LNCaP clone FGC (cell line): Measurements from ENCODE around the gene MOV10L1.

Source experiments
- DNase-seq: peaks from one replicate; pipeline ENCODE4 v3.0.0-alpha.2; 2011; ENCODE audit warnings: low read depth
- H3K4me3 ChIP-seq: 2 replicates; pipeline ENCODE4 v1.5.1; 2011; ENCODE audit warnings: mild to moderate bottlenecking, low read depth, low read length, control low read depth
- TF ChIP-seq, protein P1 (sequence below): IDR thresholded peaks from 2 replicates; pipeline ENCODE4 v1.5.1; 2012; ENCODE audit warnings: mild to moderate bottlenecking; ENCODE audit not compliant: control insufficient read depth, insufficient read depth; ENCODE audit errors: extremely low read depth

Gene MOV10L1

DNA sequence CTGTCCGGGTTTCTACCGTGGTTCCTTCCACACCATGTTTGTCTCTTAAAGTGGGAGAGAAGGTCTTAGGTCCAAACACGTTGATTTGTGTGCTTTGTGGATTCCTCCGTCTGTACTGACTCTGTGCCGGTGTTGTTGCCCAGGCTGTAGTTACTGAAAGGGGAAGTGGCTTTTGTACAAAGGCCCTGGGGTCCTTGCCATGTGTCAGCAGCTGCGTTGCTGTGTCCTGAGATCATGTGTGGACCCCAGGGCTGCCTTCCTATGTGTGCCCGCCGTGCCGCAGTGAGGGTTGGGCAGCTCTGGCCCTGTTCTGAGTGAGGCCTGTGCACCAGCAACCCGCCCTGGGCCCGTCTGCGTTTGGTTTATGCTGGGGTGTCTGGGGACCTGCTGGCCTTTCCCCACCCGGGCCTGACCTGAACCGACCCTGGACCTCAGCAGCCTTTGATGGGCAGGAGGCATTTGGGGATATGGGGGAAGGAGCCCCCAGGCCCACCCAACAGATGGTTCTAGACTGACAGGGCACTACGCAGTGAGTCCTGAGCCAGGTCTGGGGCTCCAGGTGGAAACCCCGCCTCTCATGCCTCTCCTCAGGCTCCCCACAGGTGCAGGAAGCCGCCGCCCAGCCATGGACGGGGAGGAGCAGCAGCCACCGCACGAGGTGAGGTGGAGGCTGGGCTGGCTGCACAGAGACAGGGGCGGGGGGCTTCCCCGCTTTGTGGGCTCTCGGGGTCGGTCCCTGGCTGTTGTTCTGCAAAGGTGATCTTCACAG is 102.8 kb downstream of the MOV10L1 start:
- TF ChIP-seq, protein P1, sequence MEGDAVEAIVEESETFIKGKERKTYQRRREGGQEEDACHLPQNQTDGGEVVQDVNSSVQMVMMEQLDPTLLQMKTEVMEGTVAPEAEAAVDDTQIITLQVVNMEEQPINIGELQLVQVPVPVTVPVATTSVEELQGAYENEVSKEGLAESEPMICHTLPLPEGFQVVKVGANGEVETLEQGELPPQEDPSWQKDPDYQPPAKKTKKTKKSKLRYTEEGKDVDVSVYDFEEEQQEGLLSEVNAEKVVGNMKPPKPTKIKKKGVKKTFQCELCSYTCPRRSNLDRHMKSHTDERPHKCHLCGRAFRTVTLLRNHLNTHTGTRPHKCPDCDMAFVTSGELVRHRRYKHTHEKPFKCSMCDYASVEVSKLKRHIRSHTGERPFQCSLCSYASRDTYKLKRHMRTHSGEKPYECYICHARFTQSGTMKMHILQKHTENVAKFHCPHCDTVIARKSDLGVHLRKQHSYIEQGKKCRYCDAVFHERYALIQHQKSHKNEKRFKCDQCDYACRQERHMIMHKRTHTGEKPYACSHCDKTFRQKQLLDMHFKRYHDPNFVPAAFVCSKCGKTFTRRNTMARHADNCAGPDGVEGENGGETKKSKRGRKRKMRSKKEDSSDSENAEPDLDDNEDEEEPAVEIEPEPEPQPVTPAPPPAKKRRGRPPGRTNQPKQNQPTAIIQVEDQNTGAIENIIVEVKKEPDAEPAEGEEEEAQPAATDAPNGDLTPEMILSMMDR: no peak
- DNase-seq: no peak
- H3K4me3 ChIP-seq: no peak overlapping the region

DNA sequence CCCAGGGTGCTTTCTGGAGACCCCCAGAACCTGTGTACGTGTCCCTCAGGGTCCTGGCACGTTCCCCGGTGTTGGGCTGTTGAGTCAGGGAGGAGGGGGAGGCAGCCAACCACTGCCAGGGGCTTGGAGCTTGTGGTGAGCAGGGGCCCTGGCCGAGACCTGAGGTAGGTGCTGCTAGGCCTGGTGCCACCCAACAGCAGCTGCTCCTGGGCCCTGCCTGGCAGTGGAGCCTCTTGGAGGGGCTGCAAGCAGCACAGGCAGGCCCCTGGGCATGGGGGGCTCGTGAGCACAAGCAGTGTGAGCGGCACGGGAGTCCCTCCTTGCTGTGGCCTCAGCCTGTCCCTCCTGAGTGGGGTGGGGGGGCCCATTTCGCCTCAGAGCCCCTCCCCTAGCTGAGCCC is 103.8 kb downstream of the MOV10L1 start:
- TF ChIP-seq, protein P1: no peak
- H3K4me3 ChIP-seq: no peak overlapping the region
- no peak for DNase-seq

DNA sequence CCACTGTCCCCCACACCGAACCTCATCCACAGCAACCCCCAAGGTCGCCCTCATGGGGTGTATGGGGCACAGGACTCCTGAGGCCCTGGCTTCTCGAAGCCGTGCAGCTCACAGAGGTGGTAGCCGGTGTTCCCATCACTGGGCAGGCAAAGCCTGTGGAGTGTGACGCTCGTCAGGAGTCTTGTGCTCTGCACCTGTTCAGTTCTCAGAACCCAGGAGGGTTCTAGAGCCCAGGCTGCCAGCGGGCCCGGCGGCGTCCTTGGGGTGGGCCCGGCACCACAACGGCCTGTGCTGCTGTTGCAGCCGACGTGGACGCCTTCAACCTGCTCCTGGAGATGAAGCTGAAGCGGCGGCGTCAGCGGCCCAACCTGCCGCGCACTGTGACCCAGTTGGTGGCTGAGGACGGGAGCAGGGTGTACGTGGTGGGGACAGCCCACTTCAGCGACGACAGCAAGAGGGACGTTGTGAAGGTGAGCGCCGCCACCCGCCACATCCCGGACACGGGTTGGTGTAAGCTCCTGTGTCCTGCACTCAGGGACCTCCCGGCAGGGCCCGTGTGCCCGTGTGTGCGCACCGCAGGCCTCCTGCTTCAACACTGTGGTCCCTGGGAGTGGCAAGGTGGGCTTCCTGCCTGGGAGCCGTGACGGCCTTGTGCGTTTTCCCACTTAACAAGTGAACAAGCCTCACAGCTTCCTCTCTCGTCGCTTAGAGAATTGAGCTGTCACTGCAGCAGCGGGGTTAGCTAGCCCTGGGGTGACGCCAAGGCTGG is 104.4 kb downstream of the MOV10L1 start:
- TF ChIP-seq, protein P1: no peak
- no peak for DNase-seq
- H3K4me3 ChIP-seq: no peak overlapping the region

DNA sequence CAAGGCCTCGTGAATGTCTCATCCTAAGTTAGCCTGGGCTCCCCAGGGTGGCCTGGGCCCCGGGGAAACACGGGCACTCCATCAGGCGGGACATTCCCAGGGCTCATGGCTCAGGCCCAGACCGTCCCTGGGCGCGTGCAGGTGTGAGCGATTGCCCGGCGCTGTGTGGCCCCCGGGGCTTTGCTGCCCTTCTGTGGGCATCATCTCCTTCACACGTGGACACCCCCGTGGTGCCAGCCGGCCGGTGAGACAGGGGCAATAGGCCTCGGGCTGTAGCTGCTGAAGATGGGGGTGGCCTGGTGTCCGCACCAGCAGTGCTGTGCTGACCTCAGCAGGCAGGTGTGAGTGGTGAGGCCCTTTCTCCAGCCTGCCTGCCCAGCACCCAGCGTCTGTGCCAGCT is 106.5 kb downstream of the MOV10L1 start:
- DNase-seq: no peak

DNA sequence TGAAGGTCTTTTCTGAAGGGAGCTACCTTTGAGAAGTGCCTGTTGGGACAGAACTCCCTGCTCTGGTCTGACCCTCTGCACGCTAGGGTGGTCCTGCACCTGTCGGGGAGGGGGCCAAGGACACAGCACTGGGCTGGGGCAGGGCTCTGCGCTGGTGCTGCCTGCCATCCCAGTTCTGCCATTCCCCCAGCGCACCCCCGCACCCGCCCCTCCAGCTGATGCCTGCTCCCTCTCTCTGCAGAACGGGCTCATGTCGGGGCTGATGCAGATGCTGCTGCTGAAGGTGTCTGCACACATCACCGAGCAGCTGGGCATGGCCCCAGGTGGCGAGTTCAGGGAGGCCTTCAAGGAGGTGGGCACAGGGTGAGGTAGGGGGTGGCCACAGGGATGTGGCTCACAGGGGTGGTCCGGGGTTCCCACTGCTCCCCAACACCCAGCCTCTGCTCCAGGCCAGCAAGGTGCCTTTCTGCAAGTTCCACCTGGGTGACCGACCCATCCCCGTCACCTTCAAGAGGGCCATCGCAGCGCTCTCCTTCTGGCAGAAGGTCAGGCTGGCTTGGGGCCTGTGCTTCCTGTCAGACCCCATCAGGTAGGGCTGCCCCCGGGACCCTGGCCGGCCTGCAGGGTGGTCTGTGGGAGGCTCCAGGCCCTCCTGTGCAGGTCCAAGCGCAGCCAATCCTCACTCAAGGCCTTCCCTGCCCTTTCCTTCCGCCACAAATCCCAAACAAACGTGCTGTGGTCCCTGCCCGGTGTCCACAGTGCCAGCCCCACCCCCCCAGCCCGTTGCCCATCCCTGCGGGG is 107.4 kb downstream of the MOV10L1 start:
- no peak for DNase-seq
- no peak overlapping the region for H3K4me3 ChIP-seq
- TF ChIP-seq, protein P1: no peak

More for the DNA sequence above, 106.5 kb downstream of the MOV10L1 start:
- no peak overlapping the region for H3K4me3 ChIP-seq
- TF ChIP-seq, protein P1: no peak

DNA sequence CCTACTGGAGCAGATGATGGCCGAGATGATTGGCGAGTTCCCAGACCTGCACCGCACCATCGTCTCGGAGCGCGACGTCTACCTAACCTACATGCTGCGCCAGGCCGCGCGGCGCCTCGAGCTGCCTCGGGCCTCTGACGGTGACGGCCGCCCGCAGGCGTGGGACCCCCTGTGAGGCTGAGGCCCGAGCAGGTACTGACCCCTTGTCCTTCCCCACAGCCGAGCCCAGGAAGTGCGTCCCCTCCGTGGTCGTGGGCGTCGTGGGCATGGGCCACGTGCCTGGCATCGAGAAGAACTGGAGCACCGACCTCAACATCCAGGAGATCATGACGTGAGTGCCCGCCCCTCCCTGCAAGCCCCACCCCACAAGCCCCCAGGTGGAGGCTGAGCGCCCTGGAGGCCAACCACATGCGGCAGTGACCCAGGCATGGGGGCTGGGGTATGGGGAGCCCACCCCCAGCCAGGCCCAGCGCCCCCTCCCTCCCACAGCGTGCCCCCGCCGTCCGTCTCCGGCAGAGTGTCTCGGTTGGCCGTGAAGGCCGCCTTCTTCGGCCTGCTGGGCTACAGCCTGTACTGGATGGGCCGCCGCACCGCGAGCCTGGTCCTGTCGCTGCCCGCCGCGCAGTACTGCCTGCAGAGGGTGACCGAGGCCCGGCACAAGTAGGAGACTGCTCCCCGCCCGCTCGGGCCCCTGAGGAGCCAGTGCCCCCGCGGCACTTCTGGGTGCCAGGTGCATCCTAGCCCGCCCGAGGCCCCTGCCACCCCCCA is 108.2 kb downstream of the MOV10L1 start:
- TF ChIP-seq, protein P1: no peak
- DNase-seq: no peak

More for the DNA sequence above, 108.2 kb downstream of the MOV10L1 start:
- H3K4me3 ChIP-seq: no peak overlapping the region
